ENCODE data around the gene JPH2.
"Not testable (repeated sequence)": the region's sequence is repeated elsewhere in the genome, so short reads cannot be mapped to it uniquely, and the experiment has no call there.

The JPH2 gene

DNA sequence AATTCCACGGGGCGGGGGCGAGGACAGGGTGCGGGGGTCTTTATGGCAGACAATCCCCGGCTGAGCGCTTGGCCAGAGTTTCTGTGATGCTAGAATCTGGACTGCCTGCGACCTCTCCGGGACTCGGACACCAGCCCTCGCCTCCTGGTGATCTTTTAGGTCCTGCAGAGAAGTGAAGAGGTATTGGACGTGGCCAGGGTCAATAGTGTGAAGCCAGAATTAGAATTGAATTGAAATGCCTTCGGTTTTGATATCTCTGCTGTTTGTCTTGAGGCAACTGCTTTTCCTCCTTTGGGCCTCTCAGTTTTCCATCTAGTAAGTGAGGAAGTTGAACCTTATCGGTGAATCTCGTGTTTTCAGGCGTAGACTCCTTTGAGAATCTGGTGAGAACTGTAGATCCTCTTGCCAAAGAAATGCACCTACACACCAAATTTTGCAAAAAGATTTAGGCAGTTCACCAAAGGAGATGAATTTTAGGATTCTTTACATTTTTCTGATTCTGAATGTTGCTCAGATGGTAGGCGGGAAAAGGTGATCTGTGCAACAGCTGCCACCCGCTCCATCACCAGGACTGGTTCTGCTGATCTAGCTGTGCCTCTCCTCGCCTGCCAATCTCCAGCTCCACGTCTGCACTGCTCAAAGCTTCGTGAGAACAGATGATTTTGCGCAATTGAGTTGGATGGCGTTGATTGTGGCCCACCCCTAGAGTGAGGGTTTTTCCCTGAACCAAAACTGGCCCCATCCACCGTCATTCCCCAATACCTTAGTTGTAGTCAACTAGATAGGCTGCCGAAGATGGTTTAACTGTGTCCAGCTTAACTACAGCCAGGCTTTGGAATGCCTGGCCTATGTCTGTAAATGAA is 24.4 kb upstream of the JPH2 start:
- in situ Hi-C loops (cut with MboI; ENCODE audit: low sequenced_read_pairs) = no loop called here

- in situ Hi-C loops (cut with MboI; ENCODE audit: low sequenced_read_pairs) = no loop called here
Observed at GRCh38 chr20:44210406-44211176, 23.6 kb upstream of the JPH2 start, which contains the start of gene OSER1. OSER1 (minus strand) TSS chr20:44210771; CDS start chr20:44206957, 3,814 bp downstream.

DNA sequence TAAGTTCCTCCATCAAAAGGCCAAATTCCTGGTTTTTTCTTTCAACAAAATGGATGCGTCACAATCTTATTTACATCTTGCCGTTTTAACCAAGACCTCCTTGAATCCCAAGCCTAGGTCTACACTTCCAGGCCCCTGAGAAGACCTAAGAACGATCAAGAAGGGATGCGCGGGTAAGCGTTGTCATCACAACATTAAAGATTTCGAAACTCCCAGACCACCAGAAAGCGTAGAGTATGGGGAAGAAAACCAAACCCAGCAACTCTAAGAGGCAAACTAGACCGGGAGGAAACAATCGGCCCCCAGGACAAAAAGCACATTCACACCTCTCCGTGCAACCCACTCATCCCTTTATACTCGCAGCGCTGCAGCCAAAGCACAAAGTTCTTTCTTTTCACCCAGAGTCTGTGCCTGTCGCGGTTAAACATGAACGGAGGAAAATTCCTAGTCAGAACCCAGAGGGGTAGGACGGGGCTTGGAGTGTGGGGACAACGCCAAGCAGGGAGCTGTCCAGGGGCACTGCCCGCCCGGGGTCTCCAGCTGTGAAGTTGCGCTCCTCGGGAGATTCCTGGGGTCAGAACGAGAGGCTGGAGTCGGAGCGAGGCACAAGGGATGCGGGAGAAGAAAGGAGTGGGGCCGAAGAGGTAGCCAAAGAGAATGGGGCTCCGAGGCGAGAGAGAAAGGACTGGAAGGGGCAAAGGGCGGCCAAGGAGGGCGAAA is 22.9 kb upstream of the JPH2 start:
- in situ Hi-C loops (cut with MboI; ENCODE audit: low sequenced_read_pairs) = no loop called here

GRCh38 chr20:44208770-44209169 is 21.8 kb upstream of the JPH2 start:
- in situ Hi-C loops (cut with MboI; ENCODE audit: low sequenced_read_pairs) = no loop called here

- in situ Hi-C loops (cut with MboI; ENCODE audit: low sequenced_read_pairs) = no loop called here
Observed at GRCh38 chr20:44208165-44208564, 21.2 kb upstream of the JPH2 start.

DNA sequence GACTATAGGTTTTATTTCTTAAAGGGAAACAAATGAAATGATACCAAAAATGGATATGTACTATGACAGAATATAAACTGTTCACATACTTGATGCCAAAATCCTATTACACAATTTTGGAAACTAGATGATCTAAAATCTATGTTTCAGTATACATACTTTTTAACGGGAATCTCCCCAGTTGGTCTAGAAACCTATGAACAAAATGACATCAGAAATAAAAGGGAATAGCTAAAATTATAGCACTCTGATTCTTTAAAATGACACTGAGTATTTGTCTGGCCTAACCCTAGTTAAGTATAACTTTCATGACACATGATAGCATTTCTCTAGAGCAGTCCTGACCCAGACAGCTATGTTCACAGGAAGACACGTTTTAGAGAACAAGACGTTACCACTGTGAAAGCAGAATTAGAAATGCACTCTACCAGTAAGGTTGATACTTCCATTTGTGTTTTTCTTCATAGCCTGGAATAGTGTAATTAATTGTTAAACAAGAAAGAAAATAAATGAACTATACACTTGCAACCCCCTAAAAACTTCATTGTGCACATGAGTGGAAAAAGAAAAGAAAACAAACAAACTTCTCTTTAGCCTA is 20.2 kb upstream of the JPH2 start:
- in situ Hi-C loops (cut with MboI; ENCODE audit: low sequenced_read_pairs) = no loop called here

- in situ Hi-C loops (cut with MboI; ENCODE audit: low sequenced_read_pairs) = no loop called here
Observed at GRCh38 chr20:44206132-44206531, 19.1 kb upstream of the JPH2 start.

DNA sequence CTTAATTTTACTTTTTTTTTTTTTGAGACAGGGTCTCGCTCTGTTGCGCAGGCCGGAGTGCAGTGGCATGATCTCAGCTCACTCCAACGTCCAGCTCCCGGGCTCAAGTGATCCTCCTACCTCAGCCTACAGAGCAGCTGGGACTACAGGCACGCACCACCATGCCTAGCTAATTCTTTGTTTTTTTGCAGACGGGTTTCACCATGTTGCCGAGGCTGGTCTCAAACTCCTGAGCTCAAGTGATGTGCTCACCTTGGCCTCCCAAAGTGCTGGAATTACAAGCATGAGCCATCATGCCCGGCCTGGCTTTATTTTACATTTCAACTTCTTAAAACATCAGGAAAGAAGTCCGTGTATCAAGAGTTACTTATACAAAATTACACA is 17.8 kb upstream of the JPH2 start:
- in situ Hi-C loops (cut with MboI; ENCODE audit: low sequenced_read_pairs) = no loop called here

GRCh38 chr20:44204156-44204831 is 17.3 kb upstream of the JPH2 start:
- in situ Hi-C loops (cut with MboI; ENCODE audit: low sequenced_read_pairs) = no loop called here

DNA sequence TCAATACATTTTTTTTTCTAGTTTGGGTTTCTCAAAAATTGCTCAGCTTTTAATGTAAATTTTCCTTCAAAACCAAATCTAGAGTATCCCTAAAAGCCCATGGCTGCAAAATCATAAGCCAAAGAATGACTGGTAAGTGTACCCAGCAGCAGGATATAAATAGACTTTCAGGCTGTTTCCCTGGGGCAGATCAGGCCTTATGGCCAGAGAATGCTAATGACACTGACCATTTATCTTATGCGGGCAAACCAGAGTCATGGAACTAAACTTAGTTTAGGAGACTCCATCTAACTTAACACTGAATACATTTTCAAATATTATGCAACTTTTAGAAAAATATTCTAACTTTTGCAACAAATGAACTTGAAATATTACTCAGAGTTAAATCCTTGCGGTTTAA is 16.2 kb upstream of the JPH2 start:
- in situ Hi-C loops (cut with MboI; ENCODE audit: low sequenced_read_pairs) = no loop called here

GRCh38 chr20:44200983-44201382 is 14.0 kb upstream of the JPH2 start:
- in situ Hi-C loops (cut with MboI; ENCODE audit: low sequenced_read_pairs) = no loop called here

GRCh38 chr20:44200371-44200770 is 13.4 kb upstream of the JPH2 start:
- in situ Hi-C loops (cut with MboI; ENCODE audit: low sequenced_read_pairs) = no loop called here

DNA sequence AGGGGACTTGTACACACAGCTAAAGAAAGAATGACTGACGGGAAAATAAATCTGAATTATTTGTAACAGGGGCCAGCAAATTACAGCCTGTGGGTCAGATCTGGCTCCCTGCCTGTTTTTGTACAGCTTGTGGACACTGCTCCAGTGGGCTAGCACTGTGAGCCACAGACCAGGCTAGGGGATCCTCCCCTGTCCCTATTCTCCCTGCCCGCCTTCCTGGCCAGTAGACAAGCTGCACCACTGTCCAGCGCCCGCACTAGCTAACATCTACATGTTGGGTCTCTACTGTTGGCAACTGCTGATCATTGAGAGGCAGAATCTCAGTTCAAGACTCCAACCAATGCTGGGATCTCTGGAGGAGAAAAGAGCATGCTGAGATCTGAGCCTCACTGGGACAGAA is 12.9 kb upstream of the JPH2 start:
- in situ Hi-C loops (cut with MboI; ENCODE audit: low sequenced_read_pairs) = no loop called here

DNA sequence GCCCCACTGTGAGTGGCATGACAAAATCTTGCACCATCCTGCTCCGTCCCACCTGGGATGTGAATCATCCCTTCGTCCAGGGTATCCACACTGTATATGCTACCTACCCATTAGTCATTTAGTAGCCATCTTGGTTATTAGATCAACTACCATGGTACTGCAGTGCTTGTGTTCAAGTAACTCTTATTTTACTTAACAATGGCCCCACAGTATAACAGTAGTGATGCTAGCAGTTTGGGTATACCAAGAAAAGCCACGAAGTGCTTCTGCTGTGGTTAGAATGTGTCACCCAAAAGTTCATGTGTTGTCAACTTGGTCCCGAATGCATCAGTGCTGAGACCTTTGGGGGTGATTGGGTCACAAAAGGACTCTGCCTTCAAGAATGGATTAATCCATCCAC is 11.9 kb upstream of the JPH2 start:
- in situ Hi-C loops (cut with MboI; ENCODE audit: low sequenced_read_pairs) = no loop called here

GRCh38 chr20:44196271-44196670 is 9.3 kb upstream of the JPH2 start:
- in situ Hi-C loops (cut with MboI; ENCODE audit: low sequenced_read_pairs) = no loop called here

GRCh38 chr20:44195605-44196004 is 8.6 kb upstream of the JPH2 start:
- in situ Hi-C loops (cut with MboI; ENCODE audit: low sequenced_read_pairs) = no loop called here

DNA sequence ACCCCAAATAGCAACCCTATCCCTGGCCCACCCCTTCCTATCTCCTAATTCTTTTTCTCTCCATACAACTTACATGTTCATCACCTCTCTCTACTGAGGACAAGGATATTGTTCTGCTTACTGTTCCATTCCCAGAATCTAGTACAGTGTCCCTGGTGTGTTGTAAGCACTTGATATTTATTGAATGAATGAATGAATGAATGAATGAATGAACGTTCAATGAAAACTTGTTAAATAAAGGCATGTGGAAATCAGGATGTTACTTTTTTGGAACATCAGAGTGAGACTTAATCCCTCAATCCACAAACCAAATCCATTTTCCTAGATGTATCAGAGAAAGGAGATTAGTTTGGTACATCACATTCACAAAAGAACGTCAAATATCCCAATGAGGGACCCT is 6.8 kb upstream of the JPH2 start:
- in situ Hi-C loops (cut with MboI; ENCODE audit: low sequenced_read_pairs) = no loop called here

DNA sequence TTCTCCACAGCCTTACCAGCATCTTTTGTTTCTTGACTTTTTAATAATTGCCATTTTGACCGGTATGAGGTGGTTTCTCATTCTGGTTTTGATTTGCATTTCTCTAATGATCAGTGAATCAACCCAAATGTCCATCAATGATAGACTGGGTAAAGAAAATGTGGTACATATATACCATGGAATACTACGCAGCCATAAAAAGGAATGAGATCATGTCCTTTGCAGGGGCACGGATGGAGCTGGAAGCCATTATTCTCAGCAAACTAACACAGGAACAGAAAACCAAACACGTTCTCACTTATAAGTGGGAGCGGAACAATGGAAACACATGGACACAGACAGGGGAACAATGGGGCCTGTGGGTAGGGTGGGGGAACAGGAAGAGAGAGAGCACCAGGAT is 4.7 kb upstream of the JPH2 start:
- in situ Hi-C loops (cut with MboI; ENCODE audit: low sequenced_read_pairs) = not testable (repeated sequence)

- in situ Hi-C loops (cut with MboI; ENCODE audit: low sequenced_read_pairs) = not testable (repeated sequence)
Observed at GRCh38 chr20:44190197-44190852, 3.3 kb upstream of the JPH2 start.

DNA sequence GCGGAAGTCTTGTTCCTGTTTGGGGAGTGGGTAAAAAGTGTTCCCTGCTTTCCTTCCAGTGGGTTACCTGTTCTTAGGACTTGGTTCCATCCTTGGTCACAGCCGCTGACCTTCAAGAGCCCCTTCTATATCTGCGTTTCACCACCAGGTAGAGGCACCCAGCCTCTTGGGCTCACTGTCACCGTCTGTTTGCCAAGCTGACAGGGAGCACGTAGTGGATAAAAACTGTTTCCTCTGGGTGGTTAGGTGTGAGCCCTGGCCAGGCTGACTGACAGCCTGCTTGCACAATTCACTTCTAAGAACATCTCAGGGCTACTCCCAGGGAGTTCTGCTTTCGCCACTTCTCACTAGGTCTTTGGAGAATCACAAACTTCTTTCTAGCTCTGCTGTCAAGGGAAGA is 1.8 kb upstream of the JPH2 start:
- in situ Hi-C loops (cut with MboI; ENCODE audit: low sequenced_read_pairs) = no loop called here
